ENCODE measurements around the gene PPP1R2B. TPM values are rescaled to one million over a fixed set of nuclear protein-coding genes. Genes with fewer than 3 reads are reported as not detected.

Gene PPP1R2B
- not detected in 2 replicates for total RNA-seq (2014; rRNA removed; shearing (Covaris generic))

GRCh38 chr5:156850206-156850751 is at the start of gene PPP1R2B:
Gene PPP1R2B (plus strand): TSS chr5:156850295. CDS start chr5:156850563, 268 bp downstream.

Small RNAs within 50 kb of the gene (small RNA-seq; reads per million reads assigned to genes)
- not detected for gene RNU6-556P

Other genes with a start within 250 kb of the PPP1R2B start
- not detected in 2 replicates for gene TIMD4, start 112.9 kb downstream of the PPP1R2B start, total RNA-seq (2014; rRNA removed; shearing (Covaris generic))
- not detected in 2 replicates for gene HAVCR1, start 208.8 kb downstream of the PPP1R2B start, total RNA-seq (2014; rRNA removed; shearing (Covaris generic))